ENCODE data around the gene STYXL2. TPM values are rescaled to one million over a fixed set of nuclear protein-coding genes. Genes with fewer than 3 reads are reported as not detected.

Gene STYXL2
- total and polyA plus RNA-seq, 9 of the 15 experiments (the other 6 are each of a cell fraction or from before 2014, with no cell fraction given), result not detected

GRCh38 chr1:167061073-167061464 is 32.8 kb upstream of the STYXL2 start:
- H3K79me2 ChIP-seq (ENCODE audit: control insufficient read depth, insufficient read depth, low read length), result no peaks in the 10 kb centered on the region
- CTCF ChIA-PET (ENCODE audit: low intra/inter-chr PET ratio), result interaction anchor here (0.9 kb wide), 1 partner anchor 480 kb away, joined by 4 read pairs; no protein-coding TSS in a partner anchor
- peaks cover 4 to 10% of the 10 kb centered on the region in 2 experiments; a peak in 3 of 5 replicates for H3K4me1 ChIP-seq (replicated peaks in 1 of 2; ENCODE audit: control insufficient read depth in 2 of 2, insufficient read depth in 2 of 2, low read length in 2 of 2)
- H3K9me3 ChIP-seq (replicated peaks; ENCODE audit: control insufficient read depth, insufficient read depth, low read depth, low read length), result no peaks in the 10 kb centered on the region
- H2AFZ ChIP-seq (ENCODE audit: low read depth, low read length), result no peak overlapping the region
- peaks cover 12 to 32% of the 10 kb centered on the region in 2 experiments; a peak in 4 of 5 replicates for H3K27me3 ChIP-seq (ENCODE audit: control insufficient read depth in 2 of 2, insufficient read depth in 2 of 2, low read length in 2 of 2)
- H3K36me3 ChIP-seq (ENCODE audit: control insufficient read depth, insufficient read depth, low read length), result no peaks in the 10 kb centered on the region
- H3K9ac ChIP-seq (ENCODE audit: insufficient read depth in 1 of 2, low read depth in 2 of 2, low read length in 2 of 2), result no peak overlapping the region
- DNase-seq (ENCODE audit: extremely low read depth in 1 of 4, low spot score in 3 of 4) (no peak), ATAC-seq (no peak), FAIRE-seq (no peak)
- no peak overlapping the region for H3K4me2 ChIP-seq (ENCODE audit: insufficient read depth, low read length)
- POLR2A ChIA-PET, result interaction anchor here (0.6 to 3.7 kb wide), 3 partner anchors 10 to 151 kb away, joined by 3 to 11 read pairs (median 4); no protein-coding TSS in a partner anchor
- peaks cover 2% of the 10 kb centered on the region; the same call in 1 of the 2 replicates for H4K20me1 ChIP-seq (replicated peaks; ENCODE audit: control insufficient read depth, insufficient read depth, low read length)
- no peak overlapping the region for H3K27ac ChIP-seq (ENCODE audit: extremely low read depth, low read depth, low read length)
- intact Hi-C loops (cut with micrococcal nuclease) (no loop called here), in situ Hi-C loops (cut with MboI) (loop anchor here (10.0 kb wide), 1 partner anchor 634 kb away; no protein-coding TSS in a partner anchor)
- no peak overlapping the region for H3K4me3 ChIP-seq
- no TSS peak for BruUV-seq (replicated peaks)
- WGBS (ENCODE audit: insufficient coverage, low coverage, missing lambda C conversion rate), result 8% methylated on average over 3 of the region's 3 CpGs
- no peaks in the 10 kb centered on the region for H3K9me1 ChIP-seq (ENCODE audit: control insufficient read depth, insufficient read depth, low read length)
- no peak for TF ChIP-seq ZNF3 (CRISPR knock-in tag; IDR thresholded peaks at IDR 0.05)
- TF ChIP-seq, protein P1, sequence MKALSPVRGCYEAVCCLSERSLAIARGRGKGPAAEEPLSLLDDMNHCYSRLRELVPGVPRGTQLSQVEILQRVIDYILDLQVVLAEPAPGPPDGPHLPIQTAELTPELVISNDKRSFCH (CRISPR knock-in tag; IDR thresholded peaks at IDR 0.05), result no peak
- TF ChIP-seq, protein P1 (tag; IDR thresholded peaks at IDR 0.05), result no peak
- no peak for TF ChIP-seq MBD2 (IDR thresholded peaks at IDR 0.05; ENCODE audit: borderline replicate concordance, low read depth)
- TF ChIP-seq NEUROD1 (IDR thresholded peaks at IDR 0.05; ENCODE audit: borderline replicate concordance, low read depth, low read length, partially characterized antibody), result no peak
- TF ChIP-seq RAD51 (IDR thresholded peaks at IDR 0.05; ENCODE audit: borderline replicate concordance, low read depth), result no peak
- no peak for TF ChIP-seq SMARCB1 (IDR thresholded peaks at IDR 0.05; ENCODE audit: insufficient read length, low read depth)
- TF ChIP-seq ZNF316 (IDR thresholded peaks at IDR 0.05), result no peak
- TF ChIP-seq ATF2 (CRISPR knock-in tag; IDR thresholded peaks at IDR 0.05), result no peak
- no peak for TF ChIP-seq TCF7 (IDR thresholded peaks at IDR 0.05; ENCODE audit: borderline replicate concordance)
- TF ChIP-seq ZNF239 (CRISPR knock-in tag; IDR thresholded peaks at IDR 0.05), result no peak
- TF ChIP-seq, protein P2, sequence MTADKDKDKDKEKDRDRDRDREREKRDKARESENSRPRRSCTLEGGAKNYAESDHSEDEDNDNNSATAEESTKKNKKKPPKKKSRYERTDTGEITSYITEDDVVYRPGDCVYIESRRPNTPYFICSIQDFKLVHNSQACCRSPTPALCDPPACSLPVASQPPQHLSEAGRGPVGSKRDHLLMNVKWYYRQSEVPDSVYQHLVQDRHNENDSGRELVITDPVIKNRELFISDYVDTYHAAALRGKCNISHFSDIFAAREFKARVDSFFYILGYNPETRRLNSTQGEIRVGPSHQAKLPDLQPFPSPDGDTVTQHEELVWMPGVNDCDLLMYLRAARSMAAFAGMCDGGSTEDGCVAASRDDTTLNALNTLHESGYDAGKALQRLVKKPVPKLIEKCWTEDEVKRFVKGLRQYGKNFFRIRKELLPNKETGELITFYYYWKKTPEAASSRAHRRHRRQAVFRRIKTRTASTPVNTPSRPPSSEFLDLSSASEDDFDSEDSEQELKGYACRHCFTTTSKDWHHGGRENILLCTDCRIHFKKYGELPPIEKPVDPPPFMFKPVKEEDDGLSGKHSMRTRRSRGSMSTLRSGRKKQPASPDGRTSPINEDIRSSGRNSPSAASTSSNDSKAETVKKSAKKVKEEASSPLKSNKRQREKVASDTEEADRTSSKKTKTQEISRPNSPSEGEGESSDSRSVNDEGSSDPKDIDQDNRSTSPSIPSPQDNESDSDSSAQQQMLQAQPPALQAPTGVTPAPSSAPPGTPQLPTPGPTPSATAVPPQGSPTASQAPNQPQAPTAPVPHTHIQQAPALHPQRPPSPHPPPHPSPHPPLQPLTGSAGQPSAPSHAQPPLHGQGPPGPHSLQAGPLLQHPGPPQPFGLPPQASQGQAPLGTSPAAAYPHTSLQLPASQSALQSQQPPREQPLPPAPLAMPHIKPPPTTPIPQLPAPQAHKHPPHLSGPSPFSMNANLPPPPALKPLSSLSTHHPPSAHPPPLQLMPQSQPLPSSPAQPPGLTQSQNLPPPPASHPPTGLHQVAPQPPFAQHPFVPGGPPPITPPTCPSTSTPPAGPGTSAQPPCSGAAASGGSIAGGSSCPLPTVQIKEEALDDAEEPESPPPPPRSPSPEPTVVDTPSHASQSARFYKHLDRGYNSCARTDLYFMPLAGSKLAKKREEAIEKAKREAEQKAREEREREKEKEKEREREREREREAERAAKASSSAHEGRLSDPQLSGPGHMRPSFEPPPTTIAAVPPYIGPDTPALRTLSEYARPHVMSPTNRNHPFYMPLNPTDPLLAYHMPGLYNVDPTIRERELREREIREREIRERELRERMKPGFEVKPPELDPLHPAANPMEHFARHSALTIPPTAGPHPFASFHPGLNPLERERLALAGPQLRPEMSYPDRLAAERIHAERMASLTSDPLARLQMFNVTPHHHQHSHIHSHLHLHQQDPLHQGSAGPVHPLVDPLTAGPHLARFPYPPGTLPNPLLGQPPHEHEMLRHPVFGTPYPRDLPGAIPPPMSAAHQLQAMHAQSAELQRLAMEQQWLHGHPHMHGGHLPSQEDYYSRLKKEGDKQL (CRISPR knock-in tag; IDR thresholded peaks at IDR 0.05; ENCODE audit: borderline replicate concordance), result no peak
- no peak for TF ChIP-seq TSC22D4 (tag; IDR thresholded peaks at IDR 0.05)
- TF ChIP-seq STAT5B (CRISPR knock-in tag; IDR thresholded peaks at IDR 0.05), result no peak
- no peak for TF ChIP-seq HDAC1 (IDR thresholded peaks at IDR 0.05)
- no peak for TF ChIP-seq PHF8 (IDR thresholded peaks at IDR 0.05; ENCODE audit: borderline replicate concordance, low read length)
- peak; percentile 39; the same call in 1 of the 2 replicates for TF ChIP-seq NFE2 (IDR thresholded peaks at IDR 0.05; ENCODE audit: low read depth)
- TF ChIP-seq SMAD3 (CRISPR knock-in tag; conservative IDR thresholded peaks at IDR 0.05), result no peak
